Lung (tissue), 12 donors: ENCODE results near the gene TEC. TPM values are rescaled to one million over a fixed set of nuclear protein-coding genes. Genes with fewer than 3 reads are reported as not detected.

Source experiments
- ATAC-seq: fragments of 200-7000 bp; cut with Tn5 transposase; one replicate; pipeline ENCODE4 v1.9.1; 2020; ENCODE audit warnings: moderate number of reproducible peaks; ENCODE audit not compliant: insufficient read depth, low FRiP score
- DNase-seq, 3 donors: peaks; one replicate each; pipeline ENCODE4 v3.0.0-alpha.2; 2013 to 2017
- H3K27ac ChIP-seq, 2 donors: one replicate each; pipeline ENCODE4 v1.5.1; 2013; ENCODE audit warnings: mild to moderate bottlenecking in 2 of 2, moderate library complexity in 2 of 2, control low read depth in 1 of 2, inconsistent platforms in 1 of 2, low read depth in 1 of 2, low read length in 1 of 2
- H3K27me3 ChIP-seq, 3 donors: one replicate each; pipeline ENCODE4 v1.5.1; 2013; ENCODE audit warnings: low read length in 2 of 3; ENCODE audit not compliant: control insufficient read depth in 3 of 3, insufficient read depth in 3 of 3
- H3K36me3 ChIP-seq, 4 donors: one replicate each; pipeline ENCODE4 v1.5.1; 2013; ENCODE audit warnings: low read length in 4 of 4, mild to moderate bottlenecking in 1 of 4, moderate library complexity in 1 of 4; ENCODE audit not compliant: control insufficient read depth in 4 of 4, insufficient read depth in 4 of 4
- H3K4me1 ChIP-seq, 5 donors: one replicate each; pipeline ENCODE4 v1.5.1; 2013; ENCODE audit warnings: low read length in 5 of 5, mild to moderate bottlenecking in 2 of 5, moderate library complexity in 1 of 5; ENCODE audit not compliant: control insufficient read depth in 5 of 5, insufficient read depth in 5 of 5
- H3K4me3 ChIP-seq: one replicate; pipeline ENCODE4 v1.5.1; 2013; ENCODE audit warnings: mild to moderate bottlenecking, control low read depth, moderate library complexity
- H3K9ac ChIP-seq, 2 donors: one replicate each; pipeline ENCODE4 v1.5.1; 2013; ENCODE audit warnings: low read length in 2 of 2, control low read depth in 1 of 2; ENCODE audit not compliant: insufficient read depth in 1 of 2
- H3K9me3 ChIP-seq, 4 donors: one replicate each; pipeline ENCODE4 v1.5.1; 2013; ENCODE audit warnings: low read length in 3 of 4, mild to moderate bottlenecking in 1 of 4, moderate library complexity in 1 of 4; ENCODE audit not compliant: control insufficient read depth in 4 of 4, insufficient read depth in 3 of 4
- CTCF ChIP-seq: IDR thresholded peaks from 2 replicates; pipeline ENCODE4 v1.5.1; 2012; ENCODE audit warnings: mild to moderate bottlenecking; ENCODE audit errors: control extremely low read depth, extremely low read depth
- WGBS, 2 donors: extraction: QIAGEN DNeasy Blood & Tissue Kit; methylation state at CpG; one replicate each; pipeline ENCODE4 v1.1.7; 2013; 5-methylcytosine and 5-hydroxymethylcytosine counted together
- polyA plus RNA-seq, 2 donors: library from polyadenylated mRNA; stranded (reverse); fragments of 200-250 nt; gene quantifications; one replicate each; pipeline ENCODE4 v1.2.1, GENCODE V29; 2013
- total RNA-seq, 2 donors: library from RNA; depleted of rRNA in 1 of 2; stranded (reverse); fragments of >200 nt in 1 of 2; gene quantifications; one replicate each; pipeline ENCODE4 v1.2.1, GENCODE V29; 2014 to 2021
- donor health status: control.
- donor health status: control.
- donor health status: Bipolar disorder and iron deficiency.
- donor health status: healthy.
- donor health status: DM: yes; HTN: yes; CAD: no.

The TEC gene
- total and polyA plus RNA-seq, 4 donors, result 2.0 to 19.8 (median 3.1) TPM

GRCh38 chr4:48250343-48250742, 19.3 kb downstream of the TEC start:
- no peak for DNase-seq
- TF ChIP-seq CTCF, result no peak
- no peaks in the 10 kb centered on the region for H3K27me3 ChIP-seq
- peaks cover 0 to 4% (median 0%) of the 10 kb centered on the region in 4 donors for H3K9me3 ChIP-seq
- peaks cover 3 to 42% (median 10%) of the 10 kb centered on the region in 5 donors for H3K4me1 ChIP-seq
- no peak overlapping the region for H3K9ac ChIP-seq
- H3K4me3 ChIP-seq, result no peak overlapping the region
- no peak for ATAC-seq
- 85 to 88% methylated on average over 4 of the region's 4 CpGs for WGBS, 2 donors
- H3K27ac ChIP-seq, result no peak overlapping the region
- no peaks in the 10 kb centered on the region for H3K36me3 ChIP-seq

DNA sequence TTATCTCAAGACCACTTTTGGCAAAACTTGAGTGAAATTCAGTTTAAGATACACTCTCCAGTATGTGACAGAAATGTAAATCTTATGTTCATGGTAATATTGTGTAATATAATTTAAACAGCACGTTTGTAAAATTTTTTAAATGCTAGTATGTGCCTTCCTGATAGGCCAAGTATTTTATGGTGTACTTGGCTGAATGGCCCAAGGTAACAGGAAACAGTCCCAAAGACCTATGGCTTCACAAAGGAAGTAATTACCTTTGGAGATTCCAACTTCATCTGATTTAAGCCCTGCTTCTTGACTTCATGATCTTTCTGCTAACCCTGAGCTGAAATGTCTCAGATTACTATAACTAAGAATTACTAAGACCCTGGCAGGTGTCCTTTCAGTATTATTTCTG, 20.3 kb downstream of the TEC start:
- Histone ChIP-seq H3K9me3 (peaks cover 0 to 4% (median 0%) of the 10 kb centered on the region in 4 donors), H3K27ac (no peak overlapping the region), H3K36me3 (no peaks in the 10 kb centered on the region), H3K4me1 (peaks cover 0 to 33% (median 13%) of the 10 kb centered on the region in 5 donors), H3K4me3 (no peak overlapping the region), H3K9ac (no peak overlapping the region), H3K27me3 (no peaks in the 10 kb centered on the region)
- no peak for ATAC-seq
- peak in 2 of 3 donors; percentile 37 to 72 for DNase-seq
- WGBS, 2 donors, result 15 to 29% methylated on average over 1 of the region's 1 CpG
- no peak for TF ChIP-seq CTCF

DNA sequence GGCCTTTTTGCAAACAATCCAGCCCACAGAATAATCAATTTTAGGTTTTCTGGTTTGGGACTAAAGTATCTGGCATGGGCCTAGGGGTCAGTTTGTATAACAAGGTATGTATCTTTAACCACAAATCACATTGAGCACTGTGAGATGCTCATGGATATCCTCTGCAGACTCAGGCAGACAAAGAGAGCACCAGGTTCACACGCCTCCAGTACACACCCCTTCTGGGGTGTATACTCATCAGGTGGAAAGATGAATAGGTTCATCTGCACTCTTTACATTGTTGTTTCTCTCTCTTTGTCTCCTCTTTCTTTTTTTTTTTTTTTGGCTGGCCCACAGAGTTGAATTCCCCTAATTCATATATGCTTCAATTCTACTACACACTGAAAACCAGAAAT, 21.1 kb downstream of the TEC start:
- peak overlapping the region in 1 of 2 donors; percentile 35 for H3K9ac ChIP-seq
- H3K4me1 ChIP-seq, result peaks cover 0 to 25% (median 9%) of the 10 kb centered on the region in 5 donors
- ATAC-seq (no peak), DNase-seq (no peak)
- H3K27ac ChIP-seq, result no peak overlapping the region
- no peaks in the 10 kb centered on the region for H3K36me3 ChIP-seq
- TF ChIP-seq CTCF, result no peak
- H3K9me3 ChIP-seq, result peaks cover 0 to 2% (median 0%) of the 10 kb centered on the region in 4 donors
- 87 to 89% methylated on average over 1 of the region's 1 CpG for WGBS, 2 donors
- H3K27me3 ChIP-seq, result no peaks in the 10 kb centered on the region
- H3K4me3 ChIP-seq, result no peak overlapping the region
